HepG2 (cell line): Measurements from ENCODE around the gene ITGB1.

Experiments used
- CEBPB ChIP-seq: IDR thresholded peaks from 2 replicates; pipeline ENCODE4 v1.6.1; 2011; ENCODE audit warnings: low read depth, low read length, improper control_type of control experiment, borderline replicate concordance
- MIXL1 ChIP-seq: IDR thresholded peaks from 2 replicates; pipeline ENCODE4 v1.6.1; 2016
- NR3C1 ChIP-seq: sonication (generic); formaldehyde crosslinking; IDR thresholded peaks from 2 replicates; pipeline ENCODE4 v1.4.0; 2020; ENCODE audit warnings: missing genetic modification reagents
- ZNF160 ChIP-seq: sonication (generic); formaldehyde crosslinking; IDR thresholded peaks from 2 replicates; pipeline ENCODE4 v1.8.0; 2022; ENCODE audit warnings: mild to moderate bottlenecking, inconsistent platforms, missing genetic modification reagents

DNA sequence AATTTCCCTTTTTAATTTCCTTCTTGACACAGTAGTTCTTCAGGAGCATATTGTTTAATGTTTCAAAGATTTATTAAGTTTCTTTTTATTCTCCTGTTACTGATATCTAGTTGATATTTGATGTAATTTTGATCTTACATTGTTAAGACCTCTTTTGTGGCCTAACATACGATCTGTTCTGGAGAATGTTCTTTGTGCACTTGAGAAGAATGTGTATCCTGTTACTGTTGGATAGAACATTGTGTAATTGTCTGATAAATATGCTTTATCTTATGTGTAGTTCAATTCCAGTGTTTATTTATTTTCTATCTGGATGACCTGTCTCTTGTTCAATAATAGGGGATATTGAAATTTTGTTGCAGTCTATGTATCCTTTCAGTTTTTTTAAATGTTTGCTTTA, 106.7 kb downstream of the ITGB1 start:
- TF ChIP-seq MIXL1 (CRISPR knock-in tag) (no peak), NR3C1 (no peak), ZNF160 (CRISPR knock-in tag) (no peak), CEBPB (no peak)
